GM18867 (cell line): ENCODE measurements around the gene CUBN.
"Not testable (repeated sequence)": the region's sequence is repeated elsewhere in the genome, so short reads cannot be mapped to it uniquely, and the experiment has no call there.

Experiments used
- ATAC-seq: cut with Tn5 transposase; IDR thresholded peaks from one replicate; pipeline ENCODE4 v1.9.1; 2021; ENCODE audit warnings: mild to moderate bottlenecking, moderate library complexity; ENCODE audit not compliant: unreplicated experiment

Gene CUBN

DNA sequence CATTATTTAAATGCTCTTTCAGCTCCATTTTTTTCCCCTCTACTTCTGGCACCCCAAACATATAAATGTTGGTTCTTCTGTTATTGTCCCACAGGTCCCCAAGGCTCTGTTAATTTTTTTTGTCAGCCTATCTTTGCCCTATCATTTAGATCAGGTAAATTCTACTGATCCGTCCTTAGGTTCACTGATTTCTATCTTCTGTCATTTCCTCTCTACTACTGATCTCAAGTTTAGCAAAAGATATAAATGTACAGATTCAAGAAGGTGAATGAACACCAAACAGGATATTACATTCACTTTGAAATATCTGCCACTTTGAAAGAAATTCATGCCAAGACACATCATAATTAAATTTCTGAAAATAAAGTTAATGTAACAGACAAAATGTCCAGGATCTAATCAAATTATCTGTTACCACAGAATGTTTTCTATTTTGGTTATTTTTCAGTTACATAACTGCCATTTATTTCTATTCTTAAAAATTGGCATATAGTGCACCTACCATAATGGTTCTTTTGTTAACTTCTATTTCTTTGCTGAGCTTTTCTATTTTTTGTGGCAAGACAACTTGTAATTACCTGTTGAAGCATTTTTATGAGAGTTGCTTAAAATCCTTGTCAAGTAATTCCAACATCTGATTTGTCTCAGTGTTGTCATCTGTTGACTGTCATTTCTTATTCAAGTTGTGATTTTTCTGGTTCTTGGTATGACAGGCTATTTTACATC is 12.1 kb upstream of the CUBN start:
- no peak for ATAC-seq

DNA sequence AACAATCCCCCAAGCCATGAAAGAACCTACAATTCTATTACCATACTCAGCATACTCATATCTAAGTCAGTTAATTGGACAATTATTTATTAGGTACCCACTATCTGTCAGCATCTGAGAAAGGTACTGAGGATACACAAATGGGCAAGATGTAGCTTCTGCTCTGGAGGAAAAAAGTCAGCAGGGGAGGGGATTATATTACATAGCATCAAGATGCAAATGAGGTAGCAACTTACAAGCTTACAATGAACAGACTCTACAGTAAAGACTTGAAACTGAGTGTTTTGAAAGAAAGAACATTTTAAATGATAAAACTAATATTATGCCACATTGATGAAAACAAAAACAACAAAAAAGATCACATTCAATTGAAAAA is 10.8 kb upstream of the CUBN start:
- ATAC-seq = no peak

DNA sequence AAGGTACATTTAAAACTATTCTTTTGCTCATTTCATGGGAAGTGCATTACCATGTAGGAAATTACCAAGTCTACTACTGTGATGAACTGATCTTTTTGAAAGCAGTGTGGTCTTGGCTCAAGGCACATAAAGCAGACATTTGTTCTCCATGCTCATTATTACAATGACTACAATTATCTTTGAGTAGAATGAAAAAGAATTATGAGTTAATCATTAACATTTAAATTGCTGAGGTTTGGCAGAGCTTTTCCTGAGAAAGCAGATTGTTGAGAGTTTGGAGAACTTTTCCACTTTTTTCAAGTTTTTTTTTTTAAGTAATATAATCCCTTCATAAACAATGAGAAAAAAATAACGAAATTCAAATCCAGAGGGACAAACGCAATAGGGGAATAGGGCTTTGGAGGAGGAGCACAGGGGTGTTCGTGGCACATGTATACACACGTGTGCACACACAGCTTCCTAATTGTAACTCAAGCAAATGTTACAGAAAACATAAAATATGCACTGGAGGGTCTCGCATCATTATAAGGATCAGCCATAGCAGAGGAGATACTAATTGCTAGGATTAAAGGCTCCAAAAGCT is 8.9 kb upstream of the CUBN start:
- no peak for ATAC-seq

DNA sequence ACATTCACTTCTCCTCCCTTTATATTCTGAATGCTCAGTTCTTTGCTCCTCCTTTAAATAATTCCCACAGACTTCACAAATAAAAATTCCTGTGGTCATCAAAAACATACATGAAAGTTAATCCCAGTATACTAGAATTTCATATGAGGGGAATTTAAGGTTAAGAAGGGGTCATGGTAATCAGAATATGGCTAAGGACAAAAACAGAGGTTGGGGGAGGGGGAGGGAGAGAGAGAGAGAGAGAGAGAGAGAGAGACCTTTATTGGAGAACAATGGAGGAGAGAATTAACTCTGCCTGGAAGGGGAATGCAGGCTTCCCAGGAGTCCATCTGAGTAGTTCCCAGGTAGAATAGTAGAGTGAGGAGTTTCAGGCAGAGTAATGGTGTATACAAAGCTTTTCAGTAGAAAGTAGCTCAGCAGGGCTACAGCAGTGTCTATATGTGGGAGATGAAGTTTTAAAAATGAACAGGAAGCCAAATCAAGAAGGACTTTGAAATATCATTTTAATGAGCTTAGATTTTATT is 5.2 kb upstream of the CUBN start:
- no peak for ATAC-seq

DNA sequence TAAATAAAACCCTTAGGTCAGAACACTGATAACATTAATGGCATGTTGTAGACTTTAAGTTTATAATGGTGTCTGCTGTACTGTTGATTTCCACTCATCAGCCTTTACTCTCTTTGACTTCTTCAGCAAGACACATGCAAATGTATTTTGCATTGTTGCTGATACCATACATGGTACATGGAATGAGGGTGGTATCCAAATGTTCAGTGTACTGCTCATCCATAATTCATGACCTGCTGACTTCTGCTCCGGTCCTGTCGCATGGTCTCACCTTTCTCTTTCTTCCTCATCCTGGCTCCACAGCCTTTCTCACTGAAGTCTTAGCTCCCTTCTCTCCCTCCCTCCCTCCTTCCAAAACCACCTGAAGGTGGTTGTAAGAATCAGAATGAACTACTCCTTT is 4.7 kb upstream of the CUBN start:
- ATAC-seq = no peak

DNA sequence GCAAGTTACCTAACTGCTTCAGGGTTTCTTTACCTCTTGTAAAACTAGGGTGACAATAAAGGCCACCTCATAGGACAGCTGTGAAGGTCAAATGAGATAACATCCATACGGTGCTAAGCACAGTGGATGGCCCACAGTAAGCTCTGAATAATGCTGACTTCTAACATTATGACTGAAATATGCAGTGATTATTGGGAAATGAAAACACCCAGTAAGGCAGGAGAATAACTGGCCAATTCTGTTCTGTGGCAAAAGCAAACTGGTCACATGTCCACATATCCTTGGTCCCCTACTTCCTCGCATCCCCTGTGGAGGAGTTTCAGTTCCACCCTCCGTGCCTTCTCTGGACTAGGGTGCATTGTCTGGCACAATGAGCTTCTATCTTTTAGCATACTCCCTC is 1.4 kb downstream of the CUBN start:
- ATAC-seq = no peak

DNA sequence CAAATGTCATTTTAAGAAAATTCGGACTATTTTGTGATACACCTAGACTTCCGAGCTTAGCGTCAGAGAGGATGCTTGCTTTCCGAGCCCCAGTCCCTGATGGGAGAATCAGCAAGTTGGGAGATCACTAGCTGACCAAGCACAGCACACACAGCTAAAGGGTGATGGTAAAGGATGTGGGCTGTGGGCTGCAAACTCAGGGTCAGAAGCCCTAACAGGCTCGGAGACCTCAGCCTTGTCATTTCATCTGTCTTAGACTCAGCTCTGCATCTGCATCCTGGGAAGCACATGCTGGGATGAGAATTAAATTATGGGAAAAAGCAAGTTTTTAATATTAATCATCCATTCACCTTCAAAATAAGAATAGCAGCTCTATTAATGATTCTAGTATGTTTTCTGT is 3.3 kb downstream of the CUBN start:
- ATAC-seq = no peak

DNA sequence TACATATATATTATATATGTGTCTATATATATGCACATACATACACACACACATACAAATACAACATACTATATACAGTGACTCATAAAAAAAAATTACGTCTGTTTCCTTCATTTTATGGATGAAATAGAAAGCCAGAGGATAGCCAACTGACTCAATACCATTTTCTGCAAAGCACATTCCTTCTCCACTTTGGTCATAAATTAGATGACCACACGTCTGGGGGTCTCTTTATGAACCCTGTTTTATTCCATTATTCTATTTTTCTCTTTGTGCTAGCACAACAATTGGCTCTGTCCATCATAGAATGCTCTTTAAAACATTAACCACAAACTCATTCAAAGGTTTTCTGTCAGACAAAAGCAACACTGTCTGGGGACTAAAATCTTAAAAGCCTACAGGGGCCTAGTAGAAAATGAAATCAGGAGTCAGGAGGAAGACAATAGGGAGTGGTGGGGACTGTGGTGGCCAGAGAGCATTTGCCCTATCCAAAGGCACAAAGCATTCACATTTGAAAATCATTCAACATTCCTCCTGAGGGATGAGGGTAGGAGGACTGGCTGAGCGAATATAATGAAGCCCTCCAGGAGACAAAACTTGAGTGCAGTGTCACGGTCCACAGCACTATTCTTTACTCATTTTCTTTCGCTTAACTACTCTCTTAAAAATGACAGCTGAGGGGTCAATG is 4.3 kb downstream of the CUBN start:
- no peak for ATAC-seq

DNA sequence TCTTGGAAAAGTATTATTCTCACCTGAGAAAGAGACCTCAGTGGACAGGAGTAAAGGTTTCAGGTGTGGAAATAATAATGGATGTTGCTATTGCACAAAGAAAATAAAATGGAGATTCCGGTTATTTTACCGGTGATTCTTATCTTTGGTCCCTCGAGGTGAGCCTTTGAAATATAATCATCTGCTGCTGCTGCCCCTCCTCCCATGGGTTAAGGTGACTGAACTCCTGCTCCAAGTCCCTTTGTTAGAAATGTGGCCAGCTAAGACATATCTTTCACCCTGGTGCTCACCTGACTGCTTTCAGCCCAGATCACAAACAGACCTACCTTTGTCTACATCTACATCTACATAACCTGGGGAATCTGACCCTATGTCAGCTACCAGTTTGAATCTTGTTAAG is 5.7 kb downstream of the CUBN start:
- ATAC-seq = no peak

DNA sequence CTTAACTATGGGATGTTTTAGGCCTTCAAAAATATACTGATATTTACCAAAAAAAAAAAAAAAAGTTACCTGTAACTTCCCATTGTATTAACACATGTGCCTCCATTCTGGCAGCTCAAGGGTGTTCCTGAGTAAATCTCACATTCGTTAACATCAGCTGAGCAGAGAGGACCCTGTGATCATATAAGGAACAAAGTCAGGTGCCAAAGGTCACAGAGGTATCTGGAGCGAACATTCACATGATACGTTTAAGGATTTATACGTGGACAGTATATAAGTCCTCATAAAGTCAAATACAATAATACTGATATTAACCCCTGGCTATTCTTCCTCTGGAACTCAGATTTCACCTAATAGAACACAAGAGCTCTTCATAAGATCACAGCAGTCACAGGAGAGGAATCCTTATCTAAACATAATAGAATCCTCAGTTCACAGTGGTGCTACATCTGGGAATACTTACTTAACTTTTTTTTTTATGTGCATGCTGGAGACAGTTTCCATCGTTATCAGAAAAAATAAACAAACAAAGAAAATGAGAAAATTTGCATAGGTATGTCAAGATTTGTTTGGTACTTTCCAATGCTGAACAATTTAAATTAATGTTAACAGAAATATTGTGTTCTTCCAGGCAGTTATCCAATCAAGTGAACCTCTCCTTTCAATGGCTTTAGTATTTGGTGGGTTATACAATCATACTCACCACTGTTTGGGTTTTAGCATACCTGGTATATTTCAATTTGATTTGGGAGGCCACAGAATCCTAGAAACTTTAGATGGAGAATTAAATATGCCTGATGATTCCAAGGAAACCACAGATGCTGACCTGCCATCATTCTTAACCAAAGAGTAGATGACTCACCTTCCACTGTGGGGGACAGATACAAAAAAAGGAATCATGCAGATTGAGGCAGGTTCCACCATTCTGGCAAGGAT is 6.6 kb downstream of the CUBN start:
- no peak for ATAC-seq

DNA sequence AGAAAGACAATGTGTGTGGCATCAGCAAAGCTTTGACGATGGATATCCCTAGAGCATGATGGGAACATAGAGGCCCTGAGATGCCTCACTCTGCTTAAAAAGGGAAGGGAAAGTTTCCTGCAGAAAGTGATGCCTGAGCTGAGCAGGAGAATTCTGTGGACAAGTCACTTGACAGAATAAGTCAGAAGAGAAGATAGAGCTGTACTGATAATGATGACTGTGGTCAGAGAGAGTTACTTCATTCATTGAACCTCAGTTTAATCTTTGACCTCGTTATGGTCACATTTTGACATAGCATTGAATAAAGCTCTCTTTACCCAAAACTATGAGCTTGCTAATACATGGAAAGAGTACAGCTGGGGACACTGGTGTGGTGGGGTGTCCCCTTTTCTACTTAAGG is 7.6 kb downstream of the CUBN start:
- no peak for ATAC-seq

DNA sequence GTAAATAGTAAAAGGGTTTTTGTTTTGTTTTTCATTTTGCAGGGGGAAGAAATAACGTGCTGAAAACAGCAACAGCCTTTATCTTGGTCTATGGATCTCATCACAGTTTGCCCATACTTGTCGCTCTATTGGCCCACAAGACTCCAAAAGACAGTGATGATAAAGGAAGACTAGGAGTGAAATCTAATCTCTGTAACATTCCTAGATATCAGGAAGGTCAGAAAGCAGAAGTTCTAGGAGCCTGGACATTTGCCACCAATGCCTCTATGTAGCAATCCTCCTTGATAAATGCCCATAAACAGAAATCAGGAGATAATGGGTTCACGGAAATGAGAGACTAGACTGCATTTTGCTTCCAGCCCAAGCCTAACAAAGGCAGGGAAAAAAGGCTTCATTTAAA is 8.9 kb downstream of the CUBN start:
- no peak for ATAC-seq

DNA sequence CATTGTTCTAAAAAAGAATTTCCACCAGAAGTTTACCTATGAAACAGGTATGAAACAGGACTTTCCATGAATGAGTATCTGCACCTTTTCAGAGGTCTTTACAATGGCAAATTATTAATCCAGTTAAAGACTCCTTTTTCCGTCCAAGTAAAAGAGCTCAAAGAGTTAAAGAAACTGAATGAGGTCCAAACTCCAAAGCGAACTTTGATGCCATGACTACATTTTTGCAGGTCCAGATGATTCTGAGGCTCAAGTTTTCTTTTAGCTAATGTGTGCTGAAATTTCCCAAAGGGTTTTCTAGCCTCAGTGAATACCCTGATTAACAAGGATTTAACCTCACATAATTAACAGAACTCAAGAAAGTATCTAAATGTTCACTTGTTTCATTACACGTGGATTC is 9.8 kb downstream of the CUBN start:
- no peak for ATAC-seq

DNA sequence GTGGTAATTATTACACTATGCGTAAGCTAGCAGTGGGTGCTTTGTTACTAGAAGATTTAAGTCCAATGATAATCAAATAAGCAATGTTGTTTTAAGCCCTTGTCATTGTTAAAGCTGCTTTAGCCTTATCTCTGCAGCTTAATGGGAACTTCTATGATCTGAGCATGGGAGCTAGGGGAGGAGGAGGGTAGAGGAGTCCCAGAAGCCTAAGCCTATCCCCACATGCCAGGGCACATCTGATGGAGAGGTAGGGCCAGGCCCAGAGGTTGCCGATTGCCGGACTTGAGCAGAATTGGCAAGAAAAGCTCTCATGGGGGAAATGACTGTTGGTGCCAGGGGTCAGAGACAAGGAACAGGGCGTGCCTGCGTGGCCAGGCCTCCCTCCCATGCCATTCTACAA is 13.4 kb downstream of the CUBN start:
- no peak for ATAC-seq

DNA sequence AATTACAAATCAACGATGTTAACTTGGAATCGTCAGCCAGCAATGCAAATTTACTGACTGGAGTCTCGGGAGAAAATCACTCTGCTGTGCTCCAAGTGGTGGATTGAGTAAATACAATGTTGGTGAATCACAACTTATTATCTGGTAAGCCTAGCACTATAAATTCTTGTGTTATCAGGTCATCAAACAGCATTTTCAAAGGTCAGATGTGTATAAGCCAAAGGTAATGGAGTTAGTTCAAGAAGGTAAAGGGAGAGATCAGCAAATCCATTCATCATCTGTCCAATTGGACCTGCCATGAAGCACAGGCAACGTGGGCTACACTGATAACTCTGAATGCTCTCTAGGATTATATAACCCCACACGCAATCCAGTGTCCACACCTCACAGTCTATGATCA is 13.9 kb downstream of the CUBN start:
- no peak for ATAC-seq

DNA sequence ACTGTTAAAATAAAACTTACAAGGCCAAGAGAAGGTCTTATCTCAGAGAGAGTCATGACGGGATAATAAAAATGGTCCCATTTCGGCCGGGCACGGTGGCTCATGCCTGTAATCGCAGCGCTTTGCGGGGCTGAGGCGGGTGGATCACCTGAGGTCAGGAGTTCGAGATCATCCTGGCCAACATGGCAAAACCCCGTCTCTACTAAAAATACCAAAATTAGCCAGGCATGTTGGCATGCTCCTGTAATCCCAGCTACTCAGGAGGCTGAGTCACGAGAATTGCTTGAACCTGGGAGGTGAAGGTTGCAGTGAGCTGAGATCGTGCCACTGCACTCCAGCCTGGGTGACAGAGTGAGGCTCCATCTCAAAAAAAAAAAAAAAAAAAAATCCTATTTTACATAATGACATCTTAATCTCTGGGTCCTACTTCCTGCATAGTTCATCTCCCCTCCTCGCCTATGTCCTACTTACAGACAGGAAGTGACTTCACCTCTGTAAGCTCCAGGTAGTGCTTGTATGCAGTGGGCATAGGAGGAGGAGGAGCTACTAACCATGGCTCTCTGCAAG is 14.7 kb downstream of the CUBN start:
- ATAC-seq = not testable (repeated sequence)

DNA sequence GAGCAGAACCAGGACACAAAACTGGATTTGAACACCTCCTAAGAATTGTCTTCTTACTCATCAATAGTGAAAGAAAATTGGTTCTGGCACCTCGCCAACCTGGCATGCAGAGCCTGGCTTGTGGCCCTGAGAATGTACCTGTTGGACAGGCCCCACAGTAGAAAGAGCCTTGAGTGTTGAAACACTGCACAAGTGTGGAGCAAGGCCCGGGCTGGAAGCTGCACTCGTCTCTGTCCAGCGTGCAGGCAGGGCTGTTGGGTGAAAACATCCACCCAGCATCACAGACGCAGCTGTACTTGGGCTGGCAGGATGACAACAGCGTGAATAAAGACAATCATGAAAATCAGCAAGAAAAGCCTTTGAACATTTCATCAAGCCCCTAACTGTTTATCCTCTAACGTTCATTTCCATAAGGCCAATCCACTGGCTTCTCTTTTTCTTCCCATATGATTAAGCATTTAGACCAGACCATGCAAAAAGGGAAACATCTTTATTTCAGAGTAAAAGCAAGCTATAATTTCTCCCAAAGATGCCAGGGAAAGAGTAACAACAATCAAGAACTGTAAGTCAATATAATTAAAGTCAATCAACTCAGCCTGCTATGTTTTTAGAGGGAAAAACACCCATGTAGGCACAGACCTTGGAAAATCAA is 15.6 kb downstream of the CUBN start:
- no peak for ATAC-seq

DNA sequence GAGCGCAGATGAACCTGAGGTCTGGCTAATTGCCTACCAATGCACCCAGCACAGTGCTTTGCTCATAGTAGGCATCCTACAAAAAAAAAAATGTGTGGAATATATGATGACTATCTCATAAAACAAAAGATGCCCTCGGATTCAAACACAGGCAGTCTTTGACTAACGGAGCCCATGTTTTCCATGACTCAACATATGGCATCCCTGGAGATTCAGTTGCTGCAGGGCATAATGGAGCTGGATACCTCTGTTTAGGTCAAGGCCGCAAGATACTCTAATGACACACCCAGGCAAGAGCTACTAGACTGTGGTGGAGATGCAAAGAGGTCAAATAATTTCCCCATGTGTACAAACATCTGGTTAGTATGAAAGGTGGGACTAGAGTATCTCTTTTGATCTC is 16.3 kb downstream of the CUBN start:
- no peak for ATAC-seq

DNA sequence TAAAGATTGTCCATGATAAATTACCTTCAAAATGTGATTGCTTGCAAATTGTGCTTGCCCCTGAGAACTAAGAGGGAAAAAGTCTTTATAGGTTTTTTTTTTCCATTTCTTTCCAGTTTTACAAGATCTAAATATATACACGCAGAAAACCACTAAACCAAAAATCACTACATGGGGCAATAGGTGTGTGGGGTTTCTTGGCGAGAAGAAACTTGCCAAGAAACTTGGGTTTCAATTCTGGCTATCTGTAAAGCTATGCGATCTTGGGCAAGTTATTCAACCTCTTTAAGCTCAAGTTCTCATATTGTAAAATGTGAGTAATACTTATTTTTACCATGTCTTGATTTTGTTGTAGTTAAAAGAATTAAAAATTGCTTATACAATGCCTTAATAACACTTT is 17.0 kb downstream of the CUBN start:
- no peak for ATAC-seq

DNA sequence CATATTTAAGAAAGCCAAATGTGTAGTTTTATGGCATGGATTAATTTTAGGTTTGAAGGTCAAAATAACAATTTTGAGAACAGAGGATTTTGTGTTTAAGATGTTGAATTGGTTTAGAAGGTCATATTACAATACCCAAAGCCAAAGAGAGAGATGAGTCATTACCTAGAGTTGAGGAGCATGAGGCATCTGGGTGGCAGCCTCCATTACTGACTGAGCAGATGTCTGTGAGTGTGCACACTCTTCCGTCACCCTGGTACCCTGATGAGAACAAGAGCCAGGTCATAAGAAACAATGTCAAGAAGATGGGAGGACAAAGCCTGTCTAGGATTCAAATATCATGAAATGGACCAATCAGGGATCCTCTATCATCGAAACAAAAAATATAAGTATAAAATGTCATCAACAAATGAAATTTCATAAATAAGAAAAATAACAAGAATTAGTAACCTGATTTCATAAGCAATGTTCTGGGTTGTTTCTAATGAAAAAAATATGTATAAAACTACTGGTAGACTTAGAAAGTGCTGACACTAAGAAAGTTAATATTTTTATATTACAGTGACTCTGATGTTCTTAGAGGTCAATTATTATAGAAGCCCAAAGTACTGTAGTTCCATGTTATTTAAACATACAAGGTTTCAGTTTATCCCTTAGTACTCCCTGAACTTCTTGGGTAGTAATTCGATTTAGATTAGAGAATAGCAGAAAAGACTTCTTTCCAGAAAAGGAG is 20.0 kb downstream of the CUBN start:
- no peak for ATAC-seq
